Activated CD8-positive, alpha-beta T cell treated with anti-CD3 and anti-CD28 coated beads for 36 hours (primary cell): ENCODE results near the gene CCDC102A. TPM values are rescaled to one million over a fixed set of nuclear protein-coding genes. Genes with fewer than 3 reads are reported as not detected.

Experiments used
- ATAC-seq: fragments of 200-7000 bp; cut with Tn5 transposase; one replicate; pipeline ENCODE4 v1.10.0; 2021; ENCODE audit warnings: mild to moderate bottlenecking, moderate library complexity
- CTCF ChIA-PET: fragments of 350-600 bp; sonication (Branson Sonifier 250); formaldehyde crosslinking; loops from one replicate; lab custom pipeline; 2021; ENCODE audit warnings: antibody characterized with exemption; lab: Charles Lee
- POLR2A ChIA-PET: fragments of 350-600 bp; sonication (Branson Sonifier 250); formaldehyde crosslinking; loops from one replicate; lab custom pipeline; 2021; ENCODE audit warnings: antibody characterized with exemption; lab: Charles Lee
- DNase-seq: peaks from one replicate; pipeline ENCODE4 v3.0.0-alpha.2; 2020
- H3K27ac Mint-ChIP-seq: one replicate; pipeline ENCODE4 v1.8.0; 2021; ENCODE audit warnings: mild to moderate bottlenecking, mixed read lengths
- H3K27me3 Mint-ChIP-seq: one replicate; pipeline ENCODE4 v1.8.0; 2021; ENCODE audit warnings: mixed read lengths
- H3K36me3 Mint-ChIP-seq: one replicate; pipeline ENCODE4 v1.8.0; 2021; ENCODE audit warnings: low read depth, mixed read lengths
- H3K4me1 Mint-ChIP-seq: one replicate; pipeline ENCODE4 v1.8.0; 2021; ENCODE audit warnings: low read depth, mixed read lengths
- H3K4me3 Mint-ChIP-seq: one replicate; pipeline ENCODE4 v1.8.0; 2021; ENCODE audit warnings: mild to moderate bottlenecking, moderate library complexity, mixed read lengths
- H3K9me3 Mint-ChIP-seq: one replicate; pipeline ENCODE4 v1.8.0; 2021; ENCODE audit warnings: mixed read lengths
- CTCF ChIP-seq: fragments of 200-600 bp; IDR thresholded peaks from one replicate; pipeline ENCODE4 v1.8.0; 2022; ENCODE audit warnings: antibody characterized with exemption, mild to moderate bottlenecking
- intact Hi-C: fragments of 100-400 bp; cut with micrococcal nuclease; formaldehyde crosslinking; loops from one replicate; pipeline ENCODE4 v1.10.0; 2022
- total RNA-seq, 2 experiments: library from RNA; stranded (reverse); gene quantifications; one replicate each; pipeline ENCODE4 v1.2.3, GENCODE V29; 2021

CCDC102A gene
- total RNA-seq, 2 experiments from 2014 or later = 7.1 to 7.9 TPM

GRCh38 chr16:57471209-57471608, 65.2 kb downstream of the CCDC102A start:
- Mint-ChIP-seq H3K27ac (no peak overlapping the region), H3K36me3 (peaks cover 19% of the 10 kb centered on the region), H3K4me1 (peaks cover 10% of the 10 kb centered on the region), H3K27me3 (no peaks in the 10 kb centered on the region), H3K4me3 (no peak overlapping the region), H3K9me3 (no peaks in the 10 kb centered on the region)
- intact Hi-C loops = no loop called here
- TF ChIP-seq CTCF = no peak
- ChIA-PET CTCF (interaction anchor here (2.2 kb wide), 2 partner anchors 9 to 49 kb away, joined by 5 to 13 read pairs; partner anchors contain the start of gene POLR2C), POLR2A (interaction anchor here (0.6 to 6.9 kb wide), 5 partner anchors 8 to 39 kb away, joined by 3 to 29 read pairs (median 4); partner anchors contain the start of genes DOK4 and POLR2C)
- ATAC-seq = no peak
- no peak for DNase-seq

- POLR2A ChIA-PET = interaction anchor here (0.6 to 6.9 kb wide), 3 partner anchors 8 to 40 kb away, joined by 4 to 29 read pairs (median 4); partner anchors contain the start of genes DOK4 and POLR2C
- Mint-ChIP-seq H3K9me3 (no peaks in the 10 kb centered on the region), H3K4me3 (no peak overlapping the region), H3K27me3 (no peaks in the 10 kb centered on the region), H3K36me3 (peaks cover 22% of the 10 kb centered on the region), H3K27ac (no peak overlapping the region), H3K4me1 (peaks cover 7% of the 10 kb centered on the region)
- CTCF ChIA-PET = interaction anchor here (2.2 kb wide), 2 partner anchors 8 to 49 kb away, joined by 5 to 13 read pairs; partner anchors contain the start of gene POLR2C
- no peak for TF ChIP-seq CTCF
- no peak for DNase-seq
- no peak for ATAC-seq
- intact Hi-C loops = no loop called here
Observed at GRCh38 chr16:57470711-57471110, 65.7 kb downstream of the CCDC102A start.

- H3K27me3 Mint-ChIP-seq = no peaks in the 10 kb centered on the region
- H3K4me1 Mint-ChIP-seq = peaks cover 5% of the 10 kb centered on the region
- no peak for TF ChIP-seq CTCF
- H3K9me3 Mint-ChIP-seq = no peaks in the 10 kb centered on the region
- no peak overlapping the region for H3K4me3 Mint-ChIP-seq
- intact Hi-C loops = loop anchor here (5.0 kb wide), 1 partner anchor 57 kb away; no protein-coding TSS in a partner anchor
- no peak for ATAC-seq
- H3K36me3 Mint-ChIP-seq = peaks cover 26% of the 10 kb centered on the region
- ChIA-PET POLR2A (interaction anchor here (1.5 to 6.9 kb wide), 2 partner anchors 7 to 16 kb away, joined by 4 to 29 read pairs; partner anchors contain the start of genes DOK4 and POLR2C), CTCF (interaction anchor here (2.2 kb wide), 2 partner anchors 7 to 50 kb away, joined by 5 to 13 read pairs; partner anchors contain the start of gene POLR2C)
- no peak for DNase-seq
- H3K27ac Mint-ChIP-seq = peak overlapping the region; percentile 3
Observed at GRCh38 chr16:57469917-57470470, 66.4 kb downstream of the CCDC102A start.

- intact Hi-C loops = loop anchor here (5.0 kb wide), 1 partner anchor 58 kb away; no protein-coding TSS in a partner anchor
- ChIA-PET POLR2A (no interaction called here), CTCF (no interaction called here)
- no peak for ATAC-seq
- Mint-ChIP-seq H3K4me1 (peaks cover 13% of the 10 kb centered on the region), H3K27ac (no peak overlapping the region), H3K36me3 (peaks cover 34% of the 10 kb centered on the region), H3K27me3 (no peaks in the 10 kb centered on the region), H3K9me3 (no peaks in the 10 kb centered on the region), H3K4me3 (no peak overlapping the region)
- no peak for TF ChIP-seq CTCF
- DNase-seq = no peak
Observed at GRCh38 chr16:57469046-57469445, 67.3 kb downstream of the CCDC102A start.

GRCh38 chr16:57468346-57468745, 68.0 kb downstream of the CCDC102A start:
- Mint-ChIP-seq H3K27ac (no peak overlapping the region), H3K9me3 (no peaks in the 10 kb centered on the region), H3K4me1 (peaks cover 20% of the 10 kb centered on the region), H3K27me3 (no peaks in the 10 kb centered on the region), H3K4me3 (no peak overlapping the region), H3K36me3 (peaks cover 40% of the 10 kb centered on the region)
- POLR2A ChIA-PET = no interaction called here
- no peak for TF ChIP-seq CTCF
- intact Hi-C loops = loop anchor here (5.0 kb wide), 1 partner anchor 59 kb away; no protein-coding TSS in a partner anchor
- ATAC-seq = no peak
- CTCF ChIA-PET = interaction anchor here (0.8 kb wide), 1 partner anchor 52 kb away, joined by 3 read pairs; no protein-coding TSS in a partner anchor
- DNase-seq = no peak
